Choroid plexus epithelial cell (primary cell): ENCODE data around the gene C6orf132.
"Not testable (repeated sequence)": the region's sequence is repeated elsewhere in the genome, so short reads cannot be mapped to it uniquely, and the experiment has no call there.

ENCODE experiments used
- DNase-seq: peaks from one replicate; pipeline ENCODE4 v3.0.0-alpha.2; 2010; ENCODE audit warnings: low read depth
- H3K4me3 ChIP-seq: 2 replicates; pipeline ENCODE4 v1.5.1; 2011; ENCODE audit warnings: low read depth, mild to moderate bottlenecking, control low read depth, low read length, moderate library complexity
- TF ChIP-seq, protein P1 (sequence below): conservative IDR thresholded peaks from 2 replicates; pipeline ENCODE4 v1.5.1; 2011; ENCODE audit warnings: low read depth, mild to moderate bottlenecking, control low read depth, inconsistent platforms, low read length, moderate library complexity

C6orf132 gene

DNA sequence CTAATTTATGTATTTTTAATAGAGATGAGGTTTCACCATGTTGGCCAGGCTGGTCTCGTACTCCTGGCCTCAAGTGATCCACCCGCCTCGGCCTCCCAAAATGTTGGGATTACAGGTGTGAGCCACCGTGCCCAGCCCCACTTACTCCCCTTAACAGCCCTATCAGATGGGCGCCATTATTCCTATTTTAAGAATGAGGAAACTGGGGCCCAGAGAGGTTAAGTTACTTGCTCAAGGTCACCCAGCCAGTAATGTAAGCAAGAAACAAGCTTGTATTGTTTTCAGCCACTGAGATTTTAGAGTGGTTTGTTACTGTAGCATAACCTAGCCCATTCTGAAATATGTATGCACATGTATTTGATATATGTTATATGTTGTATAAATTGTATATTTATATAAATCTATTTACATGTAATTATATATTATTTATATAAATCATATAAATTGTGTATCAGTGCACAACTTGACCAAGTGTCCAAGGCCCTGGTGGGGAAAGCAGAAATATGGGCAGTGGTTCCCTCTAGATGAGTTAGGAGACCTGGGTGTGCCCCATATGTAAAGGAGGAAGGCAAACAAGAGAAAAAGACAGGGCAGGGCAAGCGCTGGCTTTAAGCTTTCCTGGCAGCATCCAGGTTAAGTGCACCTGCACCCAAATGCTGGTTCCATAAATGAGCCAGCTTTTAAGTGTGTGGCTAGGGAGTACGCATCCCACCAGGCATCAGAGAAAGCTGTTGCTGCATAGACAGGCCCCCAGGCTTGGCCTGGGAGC, 29.6 kb upstream of the C6orf132 start:
- TF ChIP-seq, protein P1, sequence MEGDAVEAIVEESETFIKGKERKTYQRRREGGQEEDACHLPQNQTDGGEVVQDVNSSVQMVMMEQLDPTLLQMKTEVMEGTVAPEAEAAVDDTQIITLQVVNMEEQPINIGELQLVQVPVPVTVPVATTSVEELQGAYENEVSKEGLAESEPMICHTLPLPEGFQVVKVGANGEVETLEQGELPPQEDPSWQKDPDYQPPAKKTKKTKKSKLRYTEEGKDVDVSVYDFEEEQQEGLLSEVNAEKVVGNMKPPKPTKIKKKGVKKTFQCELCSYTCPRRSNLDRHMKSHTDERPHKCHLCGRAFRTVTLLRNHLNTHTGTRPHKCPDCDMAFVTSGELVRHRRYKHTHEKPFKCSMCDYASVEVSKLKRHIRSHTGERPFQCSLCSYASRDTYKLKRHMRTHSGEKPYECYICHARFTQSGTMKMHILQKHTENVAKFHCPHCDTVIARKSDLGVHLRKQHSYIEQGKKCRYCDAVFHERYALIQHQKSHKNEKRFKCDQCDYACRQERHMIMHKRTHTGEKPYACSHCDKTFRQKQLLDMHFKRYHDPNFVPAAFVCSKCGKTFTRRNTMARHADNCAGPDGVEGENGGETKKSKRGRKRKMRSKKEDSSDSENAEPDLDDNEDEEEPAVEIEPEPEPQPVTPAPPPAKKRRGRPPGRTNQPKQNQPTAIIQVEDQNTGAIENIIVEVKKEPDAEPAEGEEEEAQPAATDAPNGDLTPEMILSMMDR = no peak
- DNase-seq = no peak
- no peak overlapping the region for H3K4me3 ChIP-seq

- DNase-seq, H3K4me3 ChIP-seq: not testable (repeated sequence)
Measured at GRCh38 chr6:42169780-42170179, 27.4 kb upstream of the C6orf132 start.

- H3K4me3 ChIP-seq = no peak overlapping the region
- no peak for DNase-seq
- TF ChIP-seq, protein P1 = peak; percentile 11
Measured at GRCh38 chr6:42168650-42169049, 26.2 kb upstream of the C6orf132 start.

- no peak overlapping the region for H3K4me3 ChIP-seq
- DNase-seq = peak; percentile 73
- TF ChIP-seq, protein P1 = peak; percentile 93
Measured at GRCh38 chr6:42166444-42167141, 24.2 kb upstream of the C6orf132 start.

GRCh38 chr6:42165016-42165415, 22.6 kb upstream of the C6orf132 start:
- TF ChIP-seq, protein P1 = no peak
- DNase-seq = no peak

DNA sequence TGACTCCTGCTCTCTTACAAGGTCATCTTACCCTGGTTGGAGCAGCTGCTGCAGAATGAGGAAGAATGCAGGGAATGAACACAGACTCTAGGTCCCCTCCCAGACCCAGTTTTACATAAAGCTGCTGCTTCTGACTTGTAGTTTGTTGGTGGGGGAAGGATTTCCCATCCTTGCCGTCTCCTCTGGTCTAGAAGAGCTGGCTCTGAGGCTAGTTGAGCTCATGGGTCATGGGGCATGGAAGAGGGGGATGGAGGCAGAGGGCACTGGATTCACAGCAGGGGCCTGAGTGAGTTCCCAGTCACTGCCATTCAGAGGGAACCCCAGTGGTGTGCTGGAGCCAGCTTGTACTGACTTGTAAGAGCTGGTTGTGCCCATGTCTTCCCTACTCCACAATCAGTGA, 21.6 kb upstream of the C6orf132 start:
- peak; percentile 43 for DNase-seq
- TF ChIP-seq, protein P1 = no peak
- no peak overlapping the region for H3K4me3 ChIP-seq

More at GRCh38 chr6:42165016-42165415, 22.6 kb upstream of the C6orf132 start:
- H3K4me3 ChIP-seq = no peak overlapping the region

- TF ChIP-seq, protein P1 = no peak
- no peak for DNase-seq
- H3K4me3 ChIP-seq = no peak overlapping the region
Measured at GRCh38 chr6:42162812-42163211, 20.4 kb upstream of the C6orf132 start.
